Heart left ventricle (tissue), 16 donors: ENCODE results near the gene WDR44. TPM values are rescaled to one million over a fixed set of nuclear protein-coding genes. Genes with fewer than 3 reads are reported as not detected.

ENCODE experiments used
- ATAC-seq, 4 donors: fragments of 200-7000 bp; cut with Tn5 transposase; one replicate each; pipeline ENCODE4 v1.9.1; 2020 to 2022; ENCODE audit warnings: moderate library complexity in 4 of 4, mild to moderate bottlenecking in 3 of 4, moderate number of reproducible peaks in 1 of 4
- DNase-seq, 5 donors: peaks; one replicate each; pipeline ENCODE4 v3.0.0-alpha.2; 2020
- H3K27ac ChIP-seq, 12 donors: fragments of 200-600 bp; sonication (generic) in 4 of 12; one replicate each; pipeline versions ENCODE4 v1.5.0 to v1.8.0; 2016 to 2022; ENCODE audit warnings: mild to moderate bottlenecking in 2 of 12
- H3K27me3 ChIP-seq, 9 donors: fragments of 200-600 bp; sonication (generic) in 2 of 9; one replicate each; pipeline versions ENCODE4 v1.5.1 to v1.8.0; 2016 to 2022; ENCODE audit warnings: mild to moderate bottlenecking in 3 of 9
- H3K36me3 ChIP-seq, 9 donors: fragments of 200-600 bp; sonication (generic) in 2 of 9; one replicate each; pipeline versions ENCODE4 v1.5.0 to v1.8.0; 2018 to 2022; ENCODE audit warnings: mild to moderate bottlenecking in 2 of 9
- H3K4me1 ChIP-seq, 12 donors: fragments of 200-600 bp; sonication (generic) in 4 of 12; one replicate each; pipeline versions ENCODE4 v1.5.0 to v1.8.0; 2016 to 2022; ENCODE audit warnings: mild to moderate bottlenecking in 3 of 12
- H3K4me3 ChIP-seq, 12 donors: fragments of 200-600 bp; sonication (generic) in 4 of 12; one replicate each; pipeline versions ENCODE4 v1.5.0 to v1.8.0; 2017 to 2022; ENCODE audit warnings: mild to moderate bottlenecking in 9 of 12, moderate library complexity in 4 of 12
- H3K9me3 ChIP-seq, 12 donors: fragments of 200-600 bp; sonication (generic) in 4 of 12; one replicate each; pipeline versions ENCODE4 v1.5.0 to v1.8.0; 2016 to 2022; ENCODE audit warnings: mild to moderate bottlenecking in 1 of 12
- POLR2A ChIP-seq, 2 donors: fragments of 450-650 bp; IDR thresholded peaks; one replicate each; pipeline ENCODE4 v1.6.1; 2017; ENCODE audit warnings: antibody characterized with exemption in 2 of 2, mild to moderate bottlenecking in 2 of 2, moderate library complexity in 2 of 2
- WGBS, 4 donors: extraction: QIAGEN DNeasy Blood & Tissue Kit in 2 of 4; methylation state at CpG; one replicate each; pipeline versions ENCODE4 v1.1.5 to v1.1.7; 2013 to 2018; 5-methylcytosine and 5-hydroxymethylcytosine counted together
- intact Hi-C, 10 donors: fragments of 100-400 bp; cut with DNase I; formaldehyde crosslinking; loops; one replicate each; pipeline versions ENCODE4 v1.11.1 to v1.14.2; 2022
- polyA plus RNA-seq, 2 donors: library from polyadenylated mRNA; stranded (reverse); fragments of 200-250 nt; gene quantifications; one replicate each; pipeline ENCODE4 v1.2.3, GENCODE V29; 2013
- total RNA-seq, 9 donors: library from RNA; depleted of rRNA in 2 of 9; stranded (reverse); fragments of >200 nt in 2 of 9; fragmentation: NEBNext Ultra II Directional in 3 of 9; extraction: Animal tissue kit (Norgen Biotek cat#: 25700) in 3 of 9; gene quantifications; one replicate each; pipeline versions ENCODE4 v1.1.0 to v1.2.4, GENCODE V29; 2016 to 2023
- TF ChIP-seq, protein P1 (sequence below), 12 donors: fragments of 200-600 bp; sonication (generic) in 4 of 12; IDR thresholded peaks; one replicate each; pipeline versions ENCODE4 v1.5.0 to v1.8.0; 2018 to 2022; ENCODE audit warnings: antibody characterized with exemption in 12 of 12, mild to moderate bottlenecking in 5 of 12
- donor health status: ischemic (EF 13 %, LVEDD 7.1; RV severe dilation, severe dysfunction).
- donor health status: healthy with polysubstance abuse.
- donor health status: DM: no; HTN: yes; CAD: no.
- donor health status: DM: no; HTN: no; CAD: no.
- donor health status: ischemic (EF 25% LVEDD 6.9; RV normal size, moderate dysfunction).
- donor health status: ischemic (EF 25% LVEDD 5.7; RV mildly dilated, moderate dysfunction).
- donor health status: healthy.
- donor health status: DM: yes; HTN: yes; CAD: no.
- donor health status: ischemic (EF 35%, LVEDD 5.7; RV mildly dilated, moderate dysfunction).
- donor health status: nonischemic (EF 11% LVEDD 7.7; RV severe dilation, severe dysfunction).
- donor health status: DM: yes; HTN: yes; CAD: no.
- donor health status: PGD.
- donor health status: ischemic (EF 29% LVEDD 5.4; RV normal size, mild dysfunction).
- donor health status: nonischemic (EF 23%, LVEDD 6.1; RV moderate dilation, normal function).

WDR44 gene
- total and polyA plus RNA-seq, 11 donors: 3.0 to 18.0 (median 14.3) TPM

DNA sequence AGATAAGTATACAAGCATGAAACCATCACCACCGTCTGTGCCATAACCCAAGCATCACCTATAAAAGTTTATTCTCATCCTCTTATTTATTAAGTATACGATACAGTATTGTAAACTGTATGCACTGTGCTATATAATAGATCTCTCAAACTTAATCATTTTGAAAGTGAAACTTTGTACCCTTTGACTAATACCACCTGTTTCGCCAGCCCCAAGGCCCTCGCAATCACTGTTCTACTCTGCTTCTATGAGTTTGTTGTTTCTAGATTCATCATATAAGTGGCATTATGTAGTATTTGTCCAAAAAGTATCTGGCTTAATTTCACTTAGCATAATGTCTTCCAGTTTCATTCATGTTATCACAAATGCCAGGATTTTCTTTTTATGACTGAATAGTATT, 77.7 kb downstream of the WDR44 start:
- Histone ChIP-seq H3K27me3 (no peaks in the 10 kb centered on the region), H3K9me3 (no peaks in the 10 kb centered on the region), H3K27ac (no peak overlapping the region), H3K4me1 (peaks cover 0 to 10% (median 0%) of the 10 kb centered on the region in 12 donors), H3K36me3 (peaks cover 0 to 23% (median 0%) of the 10 kb centered on the region in 9 donors), H3K4me3 (no peak overlapping the region)
- WGBS, 4 donors: 86 to 94% (median 93%) methylated on average over 4 of the region's 4 CpGs
- intact Hi-C loops: no loop called here
- ATAC-seq: no peak
- DNase-seq: no peak
- TF ChIP-seq POLR2A (IDR thresholded peaks at IDR 0.05): no peak
- TF ChIP-seq, protein P1, sequence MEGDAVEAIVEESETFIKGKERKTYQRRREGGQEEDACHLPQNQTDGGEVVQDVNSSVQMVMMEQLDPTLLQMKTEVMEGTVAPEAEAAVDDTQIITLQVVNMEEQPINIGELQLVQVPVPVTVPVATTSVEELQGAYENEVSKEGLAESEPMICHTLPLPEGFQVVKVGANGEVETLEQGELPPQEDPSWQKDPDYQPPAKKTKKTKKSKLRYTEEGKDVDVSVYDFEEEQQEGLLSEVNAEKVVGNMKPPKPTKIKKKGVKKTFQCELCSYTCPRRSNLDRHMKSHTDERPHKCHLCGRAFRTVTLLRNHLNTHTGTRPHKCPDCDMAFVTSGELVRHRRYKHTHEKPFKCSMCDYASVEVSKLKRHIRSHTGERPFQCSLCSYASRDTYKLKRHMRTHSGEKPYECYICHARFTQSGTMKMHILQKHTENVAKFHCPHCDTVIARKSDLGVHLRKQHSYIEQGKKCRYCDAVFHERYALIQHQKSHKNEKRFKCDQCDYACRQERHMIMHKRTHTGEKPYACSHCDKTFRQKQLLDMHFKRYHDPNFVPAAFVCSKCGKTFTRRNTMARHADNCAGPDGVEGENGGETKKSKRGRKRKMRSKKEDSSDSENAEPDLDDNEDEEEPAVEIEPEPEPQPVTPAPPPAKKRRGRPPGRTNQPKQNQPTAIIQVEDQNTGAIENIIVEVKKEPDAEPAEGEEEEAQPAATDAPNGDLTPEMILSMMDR (IDR thresholded peaks at IDR 0.05): no peak

DNA sequence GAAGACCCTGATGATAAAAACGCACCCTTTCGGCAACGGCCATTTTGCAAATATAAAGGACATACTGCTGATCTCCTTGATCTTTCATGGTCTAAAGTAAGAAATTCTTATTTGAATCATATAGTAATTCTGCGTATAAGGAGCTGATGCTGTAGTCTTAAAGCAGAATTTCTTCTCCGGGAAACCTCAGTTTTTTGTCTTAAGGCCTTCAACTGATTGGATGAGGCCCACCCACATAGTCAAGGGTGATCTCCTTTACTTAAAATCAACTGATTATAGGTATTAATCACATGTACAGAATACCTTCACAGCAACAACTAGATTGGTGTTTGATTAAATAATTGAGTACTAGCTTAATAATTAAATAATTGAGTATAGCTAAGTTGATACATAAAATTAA, 86.9 kb downstream of the WDR44 start:
- no peak for ATAC-seq
- intact Hi-C loops: no loop called here
- H3K27me3 ChIP-seq: no peaks in the 10 kb centered on the region
- 79 to 99% (median 88%) methylated on average over 5 of the region's 5 CpGs for WGBS, 4 donors
- TF ChIP-seq, protein P1 (IDR thresholded peaks at IDR 0.05): no peak
- TF ChIP-seq POLR2A (IDR thresholded peaks at IDR 0.05): no peak
- DNase-seq: no peak
- no peak overlapping the region for H3K4me3 ChIP-seq
- no peaks in the 10 kb centered on the region for H3K9me3 ChIP-seq
- no peak overlapping the region for H3K27ac ChIP-seq
- peaks cover 0 to 67% (median 19%) of the 10 kb centered on the region in 9 donors for H3K36me3 ChIP-seq
- H3K4me1 ChIP-seq: no peaks in the 10 kb centered on the region

DNA sequence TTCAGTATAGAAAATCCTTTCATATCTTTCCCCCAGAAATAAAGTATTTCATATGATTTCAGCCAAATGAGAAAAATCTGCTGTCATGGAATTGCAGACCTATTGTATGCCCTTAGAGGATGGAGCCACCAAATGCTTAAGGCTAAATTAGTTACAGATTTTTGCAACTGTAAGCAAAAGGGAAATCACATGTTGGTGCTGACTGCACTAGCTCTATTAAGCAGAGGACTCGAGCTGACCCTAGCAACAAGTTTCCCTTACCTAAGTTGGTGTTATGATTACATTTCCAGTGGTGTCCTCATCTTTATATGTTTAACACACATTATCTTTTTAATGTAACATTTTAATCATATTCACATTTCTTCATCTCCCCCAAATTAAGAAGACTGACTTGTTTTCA, 91.4 kb downstream of the WDR44 start:
- H3K9me3 ChIP-seq: no peaks in the 10 kb centered on the region
- no peak overlapping the region for H3K4me3 ChIP-seq
- no peaks in the 10 kb centered on the region for H3K4me1 ChIP-seq
- H3K36me3 ChIP-seq: peaks cover 0 to 85% (median 29%) of the 10 kb centered on the region in 9 donors
- no peak overlapping the region for H3K27ac ChIP-seq
- WGBS, 4 donors: 38 to 83% (median 59%) methylated on average over 1 of the region's 1 CpG
- H3K27me3 ChIP-seq: no peaks in the 10 kb centered on the region
- DNase-seq (no peak), ATAC-seq (no peak)
- intact Hi-C loops: no loop called here
- TF ChIP-seq, protein P1 (IDR thresholded peaks at IDR 0.05): no peak
- no peak for TF ChIP-seq POLR2A (IDR thresholded peaks at IDR 0.05)

DNA sequence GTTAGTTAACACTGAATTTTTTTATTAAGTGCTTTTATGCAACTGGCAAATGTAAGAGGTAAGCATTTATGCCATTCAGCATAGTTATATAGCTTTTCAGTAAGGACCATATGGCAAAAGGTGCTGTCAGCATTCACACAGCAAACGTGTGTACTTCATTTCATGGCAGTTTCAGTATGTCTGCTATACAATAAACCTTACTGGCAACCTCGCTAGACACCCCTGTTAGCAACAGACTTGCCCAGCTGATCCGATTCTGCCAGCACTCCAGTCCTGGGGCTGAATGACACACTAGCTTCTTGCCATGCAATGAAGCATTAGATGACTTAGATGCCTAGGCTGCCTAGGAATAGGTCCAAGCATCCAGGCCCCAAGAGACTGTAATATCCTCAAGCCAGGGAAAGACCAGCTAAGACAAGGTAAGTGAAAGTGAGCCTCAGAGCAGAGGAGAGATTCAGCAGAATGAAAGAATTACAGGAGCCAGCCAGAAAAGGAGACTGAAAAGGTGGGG, 102.4 kb downstream of the WDR44 start:
- H3K27ac ChIP-seq: no peak overlapping the region
- no peaks in the 10 kb centered on the region for H3K9me3 ChIP-seq
- intact Hi-C loops: no loop called here
- H3K36me3 ChIP-seq: peaks cover 0 to 71% (median 19%) of the 10 kb centered on the region in 9 donors
- H3K4me3 ChIP-seq: no peak overlapping the region
- H3K4me1 ChIP-seq: no peaks in the 10 kb centered on the region
- TF ChIP-seq, protein P1 (IDR thresholded peaks at IDR 0.05): no peak
- no peak for TF ChIP-seq POLR2A (IDR thresholded peaks at IDR 0.05)
- H3K27me3 ChIP-seq: peaks cover 0 to 4% (median 0%) of the 10 kb centered on the region in 9 donors
- DNase-seq (no peak), ATAC-seq (no peak)
- WGBS, 4 donors: 58 to 91% (median 74%) methylated on average over 3 of the region's 3 CpGs
